Lower leg skin (tissue), 4 donors: ENCODE data around the gene DTYMK. TPM values are rescaled to one million over a fixed set of nuclear protein-coding genes. Genes with fewer than 3 reads are reported as not detected.
"Not testable (repeated sequence)": the region's sequence is repeated elsewhere in the genome, so short reads cannot be mapped to it uniquely, and the experiment has no call there.

Experiments used
- DNase-seq, 2 donors: peaks; one replicate each; pipeline ENCODE4 v3.0.0-alpha.2; 2019; ENCODE audit warnings: low spot score in 2 of 2
- H3K4me3 ChIP-seq: fragments of 200-600 bp; sonication (generic); 2 replicates; pipeline ENCODE4 v1.5.1; 2017; ENCODE audit warnings: mild to moderate bottlenecking, low read depth; ENCODE audit not compliant: poor library complexity, severe bottlenecking
- POLR2A ChIP-seq, 2 donors: fragments of 450-650 bp; IDR thresholded peaks; one replicate each; pipeline ENCODE4 v1.6.1; 2016 to 2017; ENCODE audit warnings: antibody characterized with exemption in 2 of 2, mild to moderate bottlenecking in 1 of 2, moderate library complexity in 1 of 2
- WGBS, 2 donors: methylation state at CpG; one replicate each; pipeline ENCODE4 v1.1.5; 2018; 5-methylcytosine and 5-hydroxymethylcytosine counted together
- intact Hi-C: fragments of 100-400 bp; cut with DNase I; formaldehyde crosslinking; loops from one replicate; pipeline ENCODE4 v1.15.0; 2023; ENCODE audit warnings: low total_unique reads
- total RNA-seq, 4 donors: library from RNA; depleted of rRNA; stranded (reverse); fragments of >200 nt; gene quantifications; one replicate each; pipeline ENCODE4 v1.1.0, GENCODE V29; 2016
- TF ChIP-seq, protein P1 (sequence below), 3 donors: fragments of 450-650 bp; IDR thresholded peaks; one replicate each; pipeline ENCODE4 v1.5.1; 2016; ENCODE audit warnings: antibody characterized with exemption in 3 of 3, mild to moderate bottlenecking in 3 of 3, moderate library complexity in 2 of 3

The DTYMK gene
- total RNA-seq, 4 donors from 2014 or later, result 6.6 to 16.2 (median 12.0) TPM

DNA sequence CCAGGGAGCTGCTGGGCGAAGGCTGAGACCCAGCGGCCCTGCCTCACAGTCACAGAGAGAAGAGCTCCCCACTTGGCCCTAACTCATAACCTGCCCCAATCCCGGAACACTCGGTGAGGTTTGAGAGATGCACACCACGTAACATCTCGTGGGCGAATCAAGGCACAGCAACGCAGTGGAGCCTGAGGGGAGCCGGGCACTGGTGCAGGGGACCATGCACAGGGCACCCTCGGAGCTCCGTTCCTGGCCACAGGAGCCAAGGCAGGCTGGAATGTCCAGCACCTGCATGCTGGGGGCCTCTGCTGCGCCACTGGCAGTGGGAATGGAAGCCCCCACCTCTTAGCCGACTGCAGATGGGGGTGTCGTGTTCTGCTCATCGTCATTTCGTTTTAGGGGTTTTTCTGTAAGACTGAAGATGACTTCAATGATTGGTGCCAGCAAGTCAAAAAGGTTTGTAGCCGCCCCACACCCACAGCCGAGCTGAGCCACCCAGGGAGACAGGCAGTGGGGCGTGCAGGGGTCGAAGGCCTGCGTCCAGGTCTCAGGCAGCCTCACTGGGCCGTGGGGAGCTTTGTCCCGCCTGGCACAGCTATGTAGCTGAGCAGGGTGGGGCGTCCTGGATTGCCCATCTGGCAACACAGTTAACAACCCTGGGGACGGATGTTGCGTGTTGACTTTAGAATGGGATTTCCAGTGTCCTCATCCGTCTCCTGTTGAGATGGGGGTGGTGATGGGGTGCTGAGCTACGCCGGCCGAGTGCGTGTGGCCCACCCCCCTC, 16.1 kb downstream of the DTYMK start:
- WGBS, 2 donors, result 85 to 87% methylated on average over 27 to 31 of the region's 31 CpGs
- no peak for DNase-seq
- intact Hi-C loops, result no loop called here
- H3K4me3 ChIP-seq, result no peak overlapping the region
- TF ChIP-seq POLR2A (IDR thresholded peaks at IDR 0.05), result no peak
- TF ChIP-seq, protein P1, sequence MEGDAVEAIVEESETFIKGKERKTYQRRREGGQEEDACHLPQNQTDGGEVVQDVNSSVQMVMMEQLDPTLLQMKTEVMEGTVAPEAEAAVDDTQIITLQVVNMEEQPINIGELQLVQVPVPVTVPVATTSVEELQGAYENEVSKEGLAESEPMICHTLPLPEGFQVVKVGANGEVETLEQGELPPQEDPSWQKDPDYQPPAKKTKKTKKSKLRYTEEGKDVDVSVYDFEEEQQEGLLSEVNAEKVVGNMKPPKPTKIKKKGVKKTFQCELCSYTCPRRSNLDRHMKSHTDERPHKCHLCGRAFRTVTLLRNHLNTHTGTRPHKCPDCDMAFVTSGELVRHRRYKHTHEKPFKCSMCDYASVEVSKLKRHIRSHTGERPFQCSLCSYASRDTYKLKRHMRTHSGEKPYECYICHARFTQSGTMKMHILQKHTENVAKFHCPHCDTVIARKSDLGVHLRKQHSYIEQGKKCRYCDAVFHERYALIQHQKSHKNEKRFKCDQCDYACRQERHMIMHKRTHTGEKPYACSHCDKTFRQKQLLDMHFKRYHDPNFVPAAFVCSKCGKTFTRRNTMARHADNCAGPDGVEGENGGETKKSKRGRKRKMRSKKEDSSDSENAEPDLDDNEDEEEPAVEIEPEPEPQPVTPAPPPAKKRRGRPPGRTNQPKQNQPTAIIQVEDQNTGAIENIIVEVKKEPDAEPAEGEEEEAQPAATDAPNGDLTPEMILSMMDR (IDR thresholded peaks at IDR 0.05), result no peak

DNA sequence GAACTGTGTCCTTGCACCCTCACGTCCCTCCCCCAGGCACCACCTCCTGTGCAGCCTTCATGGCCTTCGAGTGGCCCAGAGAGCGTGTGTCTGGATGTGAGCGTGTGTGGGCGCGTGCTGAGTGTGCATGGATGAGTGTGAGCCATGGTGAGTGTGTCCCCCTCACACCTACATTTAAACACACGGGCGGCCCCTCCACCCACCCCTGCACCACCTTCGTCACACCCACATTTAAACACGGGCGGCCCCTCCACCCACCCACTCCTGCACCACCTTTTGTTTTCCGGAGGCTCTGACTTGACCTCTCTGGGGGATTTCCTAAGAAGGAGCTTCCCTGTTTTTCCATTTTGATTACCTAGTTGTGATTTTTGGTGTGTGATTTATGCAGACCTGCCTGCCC, 17.8 kb downstream of the DTYMK start:
- H3K4me3 ChIP-seq, result no peak overlapping the region
- 91 to 93% methylated on average over 12 of the region's 12 CpGs for WGBS, 2 donors
- no peak for TF ChIP-seq POLR2A (IDR thresholded peaks at IDR 0.05)
- TF ChIP-seq, protein P1 (IDR thresholded peaks at IDR 0.05), result no peak
- no peak for DNase-seq
- intact Hi-C loops, result no loop called here

DNA sequence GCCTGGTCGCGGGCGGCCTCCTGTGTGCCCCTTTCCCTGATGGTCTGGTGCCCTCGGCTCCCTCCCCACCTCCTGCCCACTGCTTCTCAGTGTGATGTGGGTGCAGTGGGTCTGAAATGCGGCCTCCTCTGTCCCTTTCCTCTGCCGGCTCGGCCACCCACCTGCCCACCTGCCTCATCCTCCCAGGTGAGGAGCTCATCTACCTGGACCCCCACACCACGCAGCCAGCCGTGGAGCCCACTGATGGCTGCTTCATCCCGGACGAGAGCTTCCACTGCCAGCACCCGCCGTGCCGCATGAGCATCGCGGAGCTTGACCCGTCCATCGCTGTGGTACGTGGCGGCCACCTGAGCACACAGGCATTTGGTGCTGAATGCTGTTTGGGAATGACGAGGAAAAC, 18.3 kb downstream of the DTYMK start:
- no peak overlapping the region for H3K4me3 ChIP-seq

DNA sequence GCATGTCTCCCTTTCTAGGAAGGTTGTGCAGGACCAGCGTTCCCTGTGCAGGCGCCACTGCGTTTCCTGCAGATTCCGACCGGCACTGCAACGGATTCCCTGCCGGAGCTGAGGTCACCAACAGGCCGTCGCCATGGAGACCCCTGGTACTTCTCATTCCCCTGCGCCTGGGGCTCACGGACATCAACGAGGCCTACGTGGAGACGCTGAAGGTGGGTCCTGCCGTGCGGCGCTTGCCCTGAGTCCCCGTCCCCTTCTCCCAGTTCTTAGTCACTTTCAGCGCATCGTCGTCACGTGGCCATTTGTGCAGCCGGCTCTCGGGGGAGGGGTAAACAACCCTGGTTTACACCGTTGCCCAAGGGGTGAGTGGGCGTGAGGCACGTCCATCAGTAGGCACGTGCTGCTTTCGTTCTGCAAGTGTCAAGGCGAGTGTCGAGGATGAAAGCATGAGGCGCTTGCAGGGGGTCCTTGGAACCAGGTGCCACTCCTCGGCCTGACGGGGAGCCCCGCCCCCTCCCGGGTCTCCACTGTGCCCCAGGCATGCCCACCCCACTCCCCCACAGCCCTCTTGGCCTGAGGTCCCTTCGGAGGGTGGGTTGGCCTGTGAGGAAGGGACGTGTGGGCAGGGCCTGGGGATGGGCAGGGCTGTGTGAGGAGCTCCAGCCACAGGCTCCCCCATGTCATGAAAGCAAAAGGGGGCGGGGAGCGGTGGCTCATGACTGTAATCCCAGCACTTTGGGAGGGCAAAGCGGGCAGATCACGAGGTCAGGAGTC, 19.8 kb downstream of the DTYMK start:
- intact Hi-C loops, result no loop called here
- H3K4me3 ChIP-seq, result no peak overlapping the region
- no peak for DNase-seq
- 81 to 83% methylated on average over 40 to 42 of the region's 42 CpGs for WGBS, 2 donors
- TF ChIP-seq POLR2A (IDR thresholded peaks at IDR 0.05), result no peak
- TF ChIP-seq, protein P1 (IDR thresholded peaks at IDR 0.05), result no peak

More for the DNA sequence above, 18.3 kb downstream of the DTYMK start:
- TF ChIP-seq, protein P1 (IDR thresholded peaks at IDR 0.05), result no peak
- no peak for TF ChIP-seq POLR2A (IDR thresholded peaks at IDR 0.05)
- DNase-seq, result no peak
- 97 to 98% methylated on average over 21 of the region's 21 CpGs for WGBS, 2 donors
- intact Hi-C loops, result no loop called here

DNA sequence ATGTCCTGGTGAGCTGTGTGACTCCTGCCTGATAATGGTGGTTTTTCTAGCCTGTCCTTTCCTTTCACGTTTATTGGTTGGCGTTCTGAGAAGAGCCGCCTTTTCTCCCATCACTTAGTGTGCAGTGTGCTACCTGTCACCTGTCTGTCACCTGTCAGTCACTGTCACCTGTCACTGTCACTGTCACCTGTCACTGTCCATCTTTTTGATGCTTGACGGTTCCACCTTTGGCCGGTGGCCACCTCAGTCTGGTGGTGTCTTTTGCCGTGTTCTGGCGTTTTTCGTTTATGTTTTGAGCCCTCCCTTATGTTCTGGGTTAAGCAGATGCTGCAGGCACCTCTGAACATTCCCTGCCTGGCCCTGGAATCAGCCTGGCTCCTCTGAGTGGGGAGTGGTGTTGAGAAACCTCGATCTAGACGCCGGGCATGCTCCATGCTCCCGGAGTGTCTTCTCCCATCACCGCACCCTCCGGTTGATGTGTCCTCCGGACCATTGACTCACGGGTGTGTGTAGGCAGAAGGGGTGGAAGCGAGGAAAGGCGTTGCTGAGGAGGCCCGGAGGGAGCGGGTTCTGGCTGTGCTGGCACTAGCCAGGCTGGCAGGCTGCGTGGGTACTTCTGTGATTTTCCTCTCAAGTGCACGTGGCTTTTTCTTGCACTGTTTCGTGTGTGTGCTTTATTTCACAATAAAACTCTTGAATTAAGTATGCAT, 20.7 kb downstream of the DTYMK start:
- no peak overlapping the region for H3K4me3 ChIP-seq
- 88 to 90% methylated on average over 23 of the region's 23 CpGs for WGBS, 2 donors
- intact Hi-C loops, result no loop called here
- DNase-seq, result no peak
- TF ChIP-seq, protein P1 (IDR thresholded peaks at IDR 0.05), result no peak
- TF ChIP-seq POLR2A (IDR thresholded peaks at IDR 0.05), result no peak

DNA sequence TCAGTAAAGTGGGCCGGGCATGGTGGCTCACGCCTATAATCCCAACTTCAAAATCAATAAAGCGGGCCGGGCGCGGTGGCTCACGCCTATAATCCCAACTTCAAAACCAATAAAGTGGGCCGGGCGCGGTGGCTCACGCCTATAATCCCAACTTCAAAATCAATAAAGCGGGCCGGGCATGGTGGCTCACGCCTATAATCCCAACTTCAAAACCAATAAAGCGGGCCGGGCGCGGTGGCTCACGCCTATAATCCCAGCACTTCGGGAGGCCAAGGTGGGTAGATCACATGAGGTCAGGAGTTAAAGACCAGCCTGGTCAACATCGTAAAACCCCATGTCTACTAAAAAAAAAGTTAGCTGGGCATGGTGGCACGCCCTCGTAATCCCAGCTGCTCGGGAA, 23.9 kb downstream of the DTYMK start:
- DNase-seq, intact Hi-C loops, H3K4me3 ChIP-seq: not testable (repeated sequence)
- 91 to 92% methylated on average over 24 of the region's 24 CpGs for WGBS, 2 donors
